GM21737 (cell line): ENCODE results near the gene MATK.
"Not testable (repeated sequence)": the region's sequence is repeated elsewhere in the genome, so short reads cannot be mapped to it uniquely, and the experiment has no call there.

Source experiments
- ATAC-seq: cut with Tn5 transposase; IDR thresholded peaks from one replicate; pipeline ENCODE4 v1.9.1; 2021; ENCODE audit warnings: mild to moderate bottlenecking, moderate library complexity; ENCODE audit not compliant: unreplicated experiment

MATK gene

GRCh38 chr19:3771000-3771905, 14.9 kb downstream of the MATK start:
- ATAC-seq: no peak

GRCh38 chr19:3770136-3770999, 15.8 kb downstream of the MATK start:
- no peak for ATAC-seq

GRCh38 chr19:3769494-3769893, 16.7 kb downstream of the MATK start:
- ATAC-seq: no peak

- ATAC-seq: no peak
Measured at GRCh38 chr19:3768748-3769099, 17.5 kb downstream of the MATK start.

- no peak for ATAC-seq
Measured at GRCh38 chr19:3768015-3768747, 18.0 kb downstream of the MATK start.

- ATAC-seq: no peak
Measured at GRCh38 chr19:3767050-3767449, 19.1 kb downstream of the MATK start.

GRCh38 chr19:3766520-3766919, 19.7 kb downstream of the MATK start:
- no peak for ATAC-seq

- ATAC-seq: not testable (repeated sequence)
Measured at GRCh38 chr19:3765757-3766156, 20.4 kb downstream of the MATK start.

- ATAC-seq: no peak
Measured at GRCh38 chr19:3765121-3765520, 21.1 kb downstream of the MATK start.

GRCh38 chr19:3762501-3763459, 23.4 kb downstream of the MATK start, which contains the start of gene MRPL54:
TSS of gene MRPL54 (plus strand) at chr19:3762682. CDS start at chr19:3762701, 19 bp downstream.
- ATAC-seq: peak; percentile 60

- ATAC-seq: no peak
Measured at GRCh38 chr19:3762130-3762473, 24.1 kb downstream of the MATK start.

- peak; percentile 49 for ATAC-seq
Measured at GRCh38 chr19:3761382-3762129, 24.6 kb downstream of the MATK start, which contains the start of gene APBA3. TSS of gene APBA3 (minus strand) at chr19:3761692. CDS start at chr19:3760264, 1,428 bp downstream.

- no peak for ATAC-seq
Measured at GRCh38 chr19:3760871-3761361, 25.3 kb downstream of the MATK start.

- ATAC-seq: no peak
Measured at GRCh38 chr19:3759482-3760254, 26.5 kb downstream of the MATK start.

GRCh38 chr19:3758297-3758696, 27.9 kb downstream of the MATK start:
- ATAC-seq: not testable (repeated sequence)

GRCh38 chr19:3757705-3758104, 28.5 kb downstream of the MATK start:
- ATAC-seq: not testable (repeated sequence)

- ATAC-seq: no peak
Measured at GRCh38 chr19:3753631-3754410, 32.4 kb downstream of the MATK start.
